GM12878 (cell line): ENCODE results near the gene LANCL3. TPM values are rescaled to one million over a fixed set of nuclear protein-coding genes. Genes with fewer than 3 reads are reported as not detected.

Source experiments
- ATAC-seq: fragments of 200-7000 bp; cut with Tn5 transposase; 3 replicates; pipeline ENCODE4 v1.9.1; 2020; ENCODE audit warnings: mild to moderate bottlenecking, moderate library complexity
- BruUV-seq: library from RNA; stranded (reverse); fragments of 400-500 nt; replicated peaks from 2 replicates; lab custom pipeline; 2021; lab: Mats Ljungman, UMichigan
- CTCF ChIA-PET: fragments of 300-600 bp; sonication (Branson Sonifier 250); formaldehyde crosslinking; extraction: SDS; loops from one replicate; lab custom pipeline; 2021; ENCODE audit warnings: inconsistent platforms; lab: Yijun Ruan, JAX
- POLR2A ChIA-PET: fragments of 350-600 bp; formaldehyde crosslinking; extraction: SDS; loops from one replicate; lab custom pipeline; 2021; ENCODE audit warnings: inconsistent platforms; lab: Charles Lee
- RAD21 ChIA-PET: fragments of 300-600 bp; sonication (Branson Sonifier 250); formaldehyde crosslinking; loops from one replicate; lab custom pipeline; 2023; ENCODE audit warnings: antibody characterized with exemption; ENCODE audit not compliant: unreplicated experiment; lab: Charles Lee
- SMC1A ChIA-PET: fragments of 300-600 bp; sonication (Branson Sonifier 250); formaldehyde crosslinking; loops from one replicate; lab custom pipeline; 2023; ENCODE audit not compliant: unreplicated experiment, uncharacterized antibody; lab: Charles Lee
- DNase-seq: peaks from one replicate; pipeline ENCODE4 v3.0.0-alpha.2; 2011; ENCODE audit warnings: low read depth, low spot score
- FAIRE-seq: peaks from 3 replicates; lab custom pipeline; 2011; peaks lifted over from hg19 to GRCh38; lab: Jason Lieb, UNC
- H2AFZ ChIP-seq: 2 replicates; pipeline ENCODE4 v1.6.0; 2011; ENCODE audit warnings: low read depth, low read length, control low read depth; ENCODE audit not compliant: control insufficient read depth
- H3K27ac ChIP-seq: 2 replicates; pipeline ENCODE4 v1.5.1; 2011; ENCODE audit warnings: control low read depth; ENCODE audit not compliant: control insufficient read depth, insufficient read depth
- H3K27me3 ChIP-seq, 2 experiments: replicated peaks in 1 of 2; 2 replicates each; pipeline versions ENCODE4 v1.6.0 to v1.6.1; 2011; ENCODE audit warnings: low read length in 1 of 2; ENCODE audit not compliant: control insufficient read depth in 2 of 2, insufficient read depth in 2 of 2
- H3K36me3 ChIP-seq, 2 experiments: 2 replicates each; pipeline ENCODE4 v1.5.1; 2011; ENCODE audit warnings: low read length in 1 of 2; ENCODE audit not compliant: control insufficient read depth in 2 of 2, insufficient read depth in 2 of 2
- H3K4me1 ChIP-seq: 2 replicates; pipeline ENCODE4 v1.6.1; 2011; ENCODE audit warnings: mild to moderate bottlenecking, low read length, moderate library complexity, mixed read lengths; ENCODE audit not compliant: control insufficient read depth, insufficient read depth
- H3K4me2 ChIP-seq: 2 replicates; pipeline ENCODE4 v1.6.0; 2011; ENCODE audit warnings: control low read depth; ENCODE audit not compliant: control insufficient read depth, insufficient read depth
- H3K4me3 ChIP-seq: fragments of 200-600 bp; sonication (generic); 2 replicates; pipeline ENCODE4 v1.5.1; 2016
- H3K79me2 ChIP-seq: 2 replicates; pipeline ENCODE4 v1.6.0; 2011; ENCODE audit warnings: low read length; ENCODE audit not compliant: control insufficient read depth, insufficient read depth
- H3K9ac ChIP-seq: 2 replicates; pipeline ENCODE4 v1.8.0; 2011; ENCODE audit warnings: low read length, control low read depth, mixed read lengths; ENCODE audit not compliant: control insufficient read depth, insufficient read depth
- H3K9me3 ChIP-seq: replicated peaks from 3 replicates; pipeline ENCODE4 v1.5.1; 2011; ENCODE audit warnings: mild to moderate bottlenecking, low read length; ENCODE audit not compliant: control insufficient read depth, insufficient read depth
- H4K20me1 ChIP-seq: 2 replicates; pipeline ENCODE4 v1.6.0; 2011; ENCODE audit not compliant: control insufficient read depth, insufficient read depth
- CBX5 ChIP-seq: sonication (generic); IDR thresholded peaks from 2 replicates; pipeline ENCODE4 v1.6.1; 2016; ENCODE audit warnings: low read depth, moderate library complexity, mild to moderate bottlenecking, inconsistent platforms
- CHD4 ChIP-seq: fragments of 200-600 bp; sonication (generic); IDR thresholded peaks from 2 replicates; pipeline ENCODE4 v1.6.1; 2016; ENCODE audit warnings: mild to moderate bottlenecking
- KLF5 ChIP-seq: fragments of 450-650 bp; IDR thresholded peaks from 2 replicates; pipeline ENCODE4 v1.6.1; 2014; ENCODE audit warnings: mild to moderate bottlenecking; ENCODE audit not compliant: partially characterized antibody
- LARP7 ChIP-seq: fragments of 450-650 bp; IDR thresholded peaks from 2 replicates; pipeline ENCODE4 v1.6.1; 2017; ENCODE audit warnings: mild to moderate bottlenecking
- MEF2A ChIP-seq: IDR thresholded peaks from 2 replicates; pipeline ENCODE4 v1.6.1; 2011; ENCODE audit warnings: low read depth, mild to moderate bottlenecking, low read length, moderate library complexity; ENCODE audit not compliant: insufficient read depth
- NFYA ChIP-seq: IDR thresholded peaks from 2 replicates; pipeline ENCODE4 v1.6.1; 2011; ENCODE audit warnings: low read depth, mild to moderate bottlenecking, low read length, improper control_type of control experiment, borderline replicate concordance
- NR2C2 ChIP-seq: IDR thresholded peaks from 2 replicates; pipeline ENCODE4 v1.6.1; 2011; ENCODE audit warnings: borderline replicate concordance, low read depth; ENCODE audit not compliant: control insufficient read depth, insufficient read length
- NRF1 ChIP-seq: conservative IDR thresholded peaks from 2 replicates; pipeline ENCODE4 v1.6.1; 2011; ENCODE audit warnings: mild to moderate bottlenecking, low read depth, low read length, improper control_type of control experiment
- PAX5 ChIP-seq: IDR thresholded peaks from 2 replicates; pipeline ENCODE4 v1.6.1; 2011; ENCODE audit warnings: low read depth, low read length, borderline replicate concordance
- SREBF1 ChIP-seq: IDR thresholded peaks from 2 replicates; pipeline ENCODE4 v1.6.1; 2012; ENCODE audit warnings: mild to moderate bottlenecking, low read length
- STAT1 ChIP-seq: fragments of 450-650 bp; conservative IDR thresholded peaks from 2 replicates; pipeline ENCODE4 v1.6.1; 2014; ENCODE audit warnings: antibody characterized with exemption, mild to moderate bottlenecking
- SUPT20H ChIP-seq: IDR thresholded peaks from 2 replicates; pipeline ENCODE4 v1.6.1; 2011; ENCODE audit warnings: low read depth, mild to moderate bottlenecking, low read length, moderate library complexity, borderline replicate concordance; ENCODE audit not compliant: control insufficient read depth
- ZNF384 ChIP-seq: IDR thresholded peaks from 2 replicates; pipeline ENCODE4 v1.6.1; 2012; ENCODE audit warnings: low read depth, mild to moderate bottlenecking, low read length, improper control_type of control experiment, borderline replicate concordance
- ZNF622 ChIP-seq: fragments of 450-650 bp; IDR thresholded peaks from 2 replicates; pipeline ENCODE4 v1.6.1; 2017; ENCODE audit warnings: mild to moderate bottlenecking, inconsistent platforms
- WGBS: methylation state at CpG from one replicate; pipeline ENCODE4 v1.1.6; 2016; ENCODE audit warnings: low lambda C conversion rate; ENCODE audit not compliant: insufficient replicate concordance, insufficient coverage; ENCODE audit errors: missing lambda C conversion rate; 5-methylcytosine and 5-hydroxymethylcytosine counted together
- in situ Hi-C: fragments of 300-500 bp; cut with MboI; formaldehyde crosslinking; loops from 9 replicates; pipeline ENCODE4 v1.14.3; 2018; ENCODE audit warnings: mixed read lengths
- intact Hi-C: fragments of 100-400 bp; cut with micrococcal nuclease; formaldehyde crosslinking; loops from one replicate; pipeline ENCODE4 v1.14.2; 2022; ENCODE audit not compliant: unreplicated experiment
- polyA plus RNA-seq, 11 experiments: library from polyadenylated mRNA; depleted of rRNA in 4 of 11; unstranded in 6 of 11; stranded (reverse) in 5 of 11; fragments of >200 nt; fragmentation: Nextera tagmentation in 4 of 11; fragmentation: Illumina TruSeq in 1 of 11; extraction: Ambion mirVana in 4 of 11; extraction: Trizol in 1 of 11; gene quantifications; 1 replicate in 1 of 11; 2 replicates in 10 of 11; pipeline versions ENCODE4 v1.2.1 to v1.2.3, GENCODE V29; 2011 to 2016; ENCODE audit warnings: inconsistent platforms in 2 of 11, missing spikeins in 2 of 11, low read depth in 1 of 11
- total RNA-seq, 4 experiments: library from RNA; depleted of rRNA in 3 of 4; stranded (reverse); fragments of >200 nt in 3 of 4; fragmentation: Illumina TruSeq in 1 of 4; extraction: Trizol in 1 of 4; gene quantifications; 2 replicates each; pipeline versions ENCODE4 v1.2.1 to v1.2.3, GENCODE V29; 2013 to 2021
- TF ChIP-seq, protein P1 (sequence below): fragments of 450-650 bp; conservative IDR thresholded peaks from 2 replicates; pipeline ENCODE4 v1.6.1; 2017; ENCODE audit warnings: mild to moderate bottlenecking, moderate library complexity
- TF ChIP-seq, protein P2 (sequence below): fragments of 450-650 bp; IDR thresholded peaks from 2 replicates; pipeline ENCODE4 v1.6.1; 2017; ENCODE audit warnings: low read depth, mild to moderate bottlenecking, moderate library complexity
- TF ChIP-seq, protein P3 (sequence below): fragments of 450-650 bp; IDR thresholded peaks from 2 replicates; pipeline ENCODE4 v1.6.1; 2016; ENCODE audit warnings: mild to moderate bottlenecking
- TF ChIP-seq, protein P4 (sequence below): IDR thresholded peaks from 2 replicates; pipeline ENCODE4 v1.6.1; 2012; ENCODE audit warnings: mild to moderate bottlenecking, low read depth, low read length

The LANCL3 gene
- total and polyA plus RNA-seq, 10 of the 15 experiments (the other 5 are each of a cell fraction or from before 2014, with no cell fraction given), result not detected

DNA sequence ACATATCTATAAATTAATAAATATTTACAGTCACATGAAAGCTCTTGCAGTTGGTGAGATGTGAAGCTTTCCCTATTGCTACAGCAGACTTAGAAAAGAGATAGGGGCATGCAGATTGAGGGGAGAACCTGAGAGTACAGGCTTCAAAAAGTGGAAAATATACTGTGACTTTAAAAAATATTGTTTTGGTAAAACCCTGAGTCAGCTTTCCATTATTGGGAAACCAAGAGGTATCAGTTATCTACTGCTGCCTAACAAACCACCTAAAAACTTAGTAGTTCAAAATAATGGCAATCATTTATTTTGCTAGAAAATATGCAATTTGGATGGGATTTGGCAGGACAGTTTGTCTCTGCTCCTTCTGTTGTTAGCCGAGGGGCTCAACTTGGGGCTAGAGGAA is 38.3 kb downstream of the LANCL3 start:
- no peak for ATAC-seq
- SMC1A ChIA-PET, result no interaction called here

More for the DNA sequence above, 38.3 kb downstream of the LANCL3 start:
- Histone ChIP-seq H3K4me2 (no peak overlapping the region), H3K9ac (no peak overlapping the region), H4K20me1 (no peaks in the 10 kb centered on the region), H3K4me1 (no peaks in the 10 kb centered on the region), H3K27me3 (0 out of 4 replicates have a peak, but pooled peaks cover 0 to 4% of the 10 kb centered on the region in 2 experiments), H3K79me2 (no peaks in the 10 kb centered on the region), H2AFZ (no peak overlapping the region), H3K4me3 (no peak overlapping the region), H3K9me3 (no peaks in the 10 kb centered on the region), H3K36me3 (no peaks in the 10 kb centered on the region), H3K27ac (no peak overlapping the region)
- no peak for TF ChIP-seq PAX5
- TF ChIP-seq, protein P1, sequence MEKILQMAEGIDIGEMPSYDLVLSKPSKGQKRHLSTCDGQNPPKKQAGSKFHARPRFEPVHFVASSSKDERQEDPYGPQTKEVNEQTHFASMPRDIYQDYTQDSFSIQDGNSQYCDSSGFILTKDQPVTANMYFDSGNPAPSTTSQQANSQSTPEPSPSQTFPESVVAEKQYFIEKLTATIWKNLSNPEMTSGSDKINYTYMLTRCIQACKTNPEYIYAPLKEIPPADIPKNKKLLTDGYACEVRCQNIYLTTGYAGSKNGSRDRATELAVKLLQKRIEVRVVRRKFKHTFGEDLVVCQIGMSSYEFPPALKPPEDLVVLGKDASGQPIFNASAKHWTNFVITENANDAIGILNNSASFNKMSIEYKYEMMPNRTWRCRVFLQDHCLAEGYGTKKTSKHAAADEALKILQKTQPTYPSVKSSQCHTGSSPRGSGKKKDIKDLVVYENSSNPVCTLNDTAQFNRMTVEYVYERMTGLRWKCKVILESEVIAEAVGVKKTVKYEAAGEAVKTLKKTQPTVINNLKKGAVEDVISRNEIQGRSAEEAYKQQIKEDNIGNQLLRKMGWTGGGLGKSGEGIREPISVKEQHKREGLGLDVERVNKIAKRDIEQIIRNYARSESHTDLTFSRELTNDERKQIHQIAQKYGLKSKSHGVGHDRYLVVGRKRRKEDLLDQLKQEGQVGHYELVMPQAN, result no peak
- TF ChIP-seq, protein P2, sequence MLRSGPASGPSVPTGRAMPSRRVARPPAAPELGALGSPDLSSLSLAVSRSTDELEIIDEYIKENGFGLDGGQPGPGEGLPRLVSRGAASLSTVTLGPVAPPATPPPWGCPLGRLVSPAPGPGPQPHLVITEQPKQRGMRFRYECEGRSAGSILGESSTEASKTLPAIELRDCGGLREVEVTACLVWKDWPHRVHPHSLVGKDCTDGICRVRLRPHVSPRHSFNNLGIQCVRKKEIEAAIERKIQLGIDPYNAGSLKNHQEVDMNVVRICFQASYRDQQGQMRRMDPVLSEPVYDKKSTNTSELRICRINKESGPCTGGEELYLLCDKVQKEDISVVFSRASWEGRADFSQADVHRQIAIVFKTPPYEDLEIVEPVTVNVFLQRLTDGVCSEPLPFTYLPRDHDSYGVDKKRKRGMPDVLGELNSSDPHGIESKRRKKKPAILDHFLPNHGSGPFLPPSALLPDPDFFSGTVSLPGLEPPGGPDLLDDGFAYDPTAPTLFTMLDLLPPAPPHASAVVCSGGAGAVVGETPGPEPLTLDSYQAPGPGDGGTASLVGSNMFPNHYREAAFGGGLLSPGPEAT, result no peak
- TF ChIP-seq NR2C2, result no peak
- no peak for TF ChIP-seq SREBF1
- no peak for TF ChIP-seq ZNF384
- no peak for TF ChIP-seq NFYA
- TF ChIP-seq, protein P3, sequence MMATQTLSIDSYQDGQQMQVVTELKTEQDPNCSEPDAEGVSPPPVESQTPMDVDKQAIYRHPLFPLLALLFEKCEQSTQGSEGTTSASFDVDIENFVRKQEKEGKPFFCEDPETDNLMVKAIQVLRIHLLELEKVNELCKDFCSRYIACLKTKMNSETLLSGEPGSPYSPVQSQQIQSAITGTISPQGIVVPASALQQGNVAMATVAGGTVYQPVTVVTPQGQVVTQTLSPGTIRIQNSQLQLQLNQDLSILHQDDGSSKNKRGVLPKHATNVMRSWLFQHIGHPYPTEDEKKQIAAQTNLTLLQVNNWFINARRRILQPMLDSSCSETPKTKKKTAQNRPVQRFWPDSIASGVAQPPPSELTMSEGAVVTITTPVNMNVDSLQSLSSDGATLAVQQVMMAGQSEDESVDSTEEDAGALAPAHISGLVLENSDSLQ, result no peak
- TF ChIP-seq CHD4, result no peak
- no peak for TF ChIP-seq MEF2A
- no peak for TF ChIP-seq CBX5
- TF ChIP-seq NRF1, result no peak
- TF ChIP-seq KLF5, result no peak
- TF ChIP-seq LARP7, result no peak
- no peak for TF ChIP-seq STAT1
- TF ChIP-seq ZNF622, result no peak
- TF ChIP-seq, protein P4, sequence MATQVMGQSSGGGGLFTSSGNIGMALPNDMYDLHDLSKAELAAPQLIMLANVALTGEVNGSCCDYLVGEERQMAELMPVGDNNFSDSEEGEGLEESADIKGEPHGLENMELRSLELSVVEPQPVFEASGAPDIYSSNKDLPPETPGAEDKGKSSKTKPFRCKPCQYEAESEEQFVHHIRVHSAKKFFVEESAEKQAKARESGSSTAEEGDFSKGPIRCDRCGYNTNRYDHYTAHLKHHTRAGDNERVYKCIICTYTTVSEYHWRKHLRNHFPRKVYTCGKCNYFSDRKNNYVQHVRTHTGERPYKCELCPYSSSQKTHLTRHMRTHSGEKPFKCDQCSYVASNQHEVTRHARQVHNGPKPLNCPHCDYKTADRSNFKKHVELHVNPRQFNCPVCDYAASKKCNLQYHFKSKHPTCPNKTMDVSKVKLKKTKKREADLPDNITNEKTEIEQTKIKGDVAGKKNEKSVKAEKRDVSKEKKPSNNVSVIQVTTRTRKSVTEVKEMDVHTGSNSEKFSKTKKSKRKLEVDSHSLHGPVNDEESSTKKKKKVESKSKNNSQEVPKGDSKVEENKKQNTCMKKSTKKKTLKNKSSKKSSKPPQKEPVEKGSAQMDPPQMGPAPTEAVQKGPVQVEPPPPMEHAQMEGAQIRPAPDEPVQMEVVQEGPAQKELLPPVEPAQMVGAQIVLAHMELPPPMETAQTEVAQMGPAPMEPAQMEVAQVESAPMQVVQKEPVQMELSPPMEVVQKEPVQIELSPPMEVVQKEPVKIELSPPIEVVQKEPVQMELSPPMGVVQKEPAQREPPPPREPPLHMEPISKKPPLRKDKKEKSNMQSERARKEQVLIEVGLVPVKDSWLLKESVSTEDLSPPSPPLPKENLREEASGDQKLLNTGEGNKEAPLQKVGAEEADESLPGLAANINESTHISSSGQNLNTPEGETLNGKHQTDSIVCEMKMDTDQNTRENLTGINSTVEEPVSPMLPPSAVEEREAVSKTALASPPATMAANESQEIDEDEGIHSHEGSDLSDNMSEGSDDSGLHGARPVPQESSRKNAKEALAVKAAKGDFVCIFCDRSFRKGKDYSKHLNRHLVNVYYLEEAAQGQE, result no peak
- TF ChIP-seq SUPT20H, result no peak
- no peak for DNase-seq
- intact Hi-C loops (no loop called here), in situ Hi-C loops (no loop called here)
- BruUV-seq, result no TSS peak
- POLR2A ChIA-PET, result no interaction called here
- CTCF ChIA-PET, result no interaction called here
- WGBS, result 0% methylated on average over 1 of the region's 1 CpG
- no peak for FAIRE-seq
- RAD21 ChIA-PET, result no interaction called here
